SK-N-SH (cell line): ENCODE measurements around the gene LVRN.
"Not testable (repeated sequence)": the region's sequence is repeated elsewhere in the genome, so short reads cannot be mapped to it uniquely, and the experiment has no call there.

Source experiments
- CTCF ChIP-seq: fragments of 200-600 bp; sonication (generic); IDR thresholded peaks from 2 replicates; pipeline ENCODE4 v1.6.1; 2017; ENCODE audit warnings: antibody characterized with exemption, mild to moderate bottlenecking, moderate library complexity
- GABPA ChIP-seq: IDR thresholded peaks from 2 replicates; pipeline ENCODE4 v1.4.0; 2012; ENCODE audit warnings: low read depth, mild to moderate bottlenecking
- GATA2 ChIP-seq: sonication (generic); formaldehyde crosslinking; IDR thresholded peaks from 2 replicates; pipeline ENCODE4 v1.5.0; 2020; ENCODE audit warnings: mild to moderate bottlenecking, missing genetic modification reagents
- JUND ChIP-seq: IDR thresholded peaks from 2 replicates; pipeline ENCODE4 v1.4.0; 2012
- NRF1 ChIP-seq: IDR thresholded peaks from 2 replicates; pipeline ENCODE4 v1.6.1; 2012; ENCODE audit warnings: low read depth, mild to moderate bottlenecking, low read length
- POLR2AphosphoS5 ChIP-seq: IDR thresholded peaks from 2 replicates; pipeline ENCODE4 v1.6.1; 2012; ENCODE audit warnings: low read depth, low read length
- SIN3A ChIP-seq: IDR thresholded peaks from 2 replicates; pipeline ENCODE4 v1.6.1; 2012; ENCODE audit warnings: low read depth, mild to moderate bottlenecking, low read length, moderate library complexity, borderline replicate concordance
- TAF1 ChIP-seq: IDR thresholded peaks from 2 replicates; pipeline ENCODE4 v1.6.1; 2012; ENCODE audit warnings: low read depth, mild to moderate bottlenecking, low read length, moderate library complexity, borderline replicate concordance
- USF1 ChIP-seq: IDR thresholded peaks from 2 replicates; pipeline ENCODE4 v1.4.0; 2012; ENCODE audit warnings: low read depth, borderline replicate concordance
- ZBTB33 ChIP-seq: IDR thresholded peaks from 2 replicates; pipeline ENCODE4 v1.4.0; 2012; ENCODE audit warnings: low read depth, borderline replicate concordance

- not testable (repeated sequence) for TF ChIP-seq CTCF; NRF1; SIN3A; POLR2AphosphoS5; USF1; GABPA; ZBTB33; TAF1; JUND; GATA2 (CRISPR knock-in tag)
Observed at GRCh38 chr5:115928578-115929407, 33.5 kb upstream of the LVRN start.
